IMR-90 (cell line): ENCODE data around the gene EMC9. TPM values are rescaled to one million over a fixed set of nuclear protein-coding genes. Genes with fewer than 3 reads are reported as not detected.

Experiments used
- ATAC-seq: fragments of 200-7000 bp; cut with Tn5 transposase; 2 replicates; pipeline ENCODE4 v1.9.1; 2020; ENCODE audit warnings: low read depth, mild to moderate bottlenecking, moderate library complexity
- BruUV-seq: library from RNA; stranded (reverse); fragments of 400-500 nt; replicated peaks from 2 replicates; lab custom pipeline; 2021; lab: Mats Ljungman, UMichigan
- CTCF ChIA-PET: fragments of 300-600 bp; formaldehyde crosslinking; extraction: SDS; loops from one replicate; lab custom pipeline; 2021; ENCODE audit warnings: antibody characterized with exemption; lab: Yijun Ruan, JAX
- POLR2A ChIA-PET: fragments of 300-600 bp; sonication (Branson Sonifier 250); formaldehyde crosslinking; loops from one replicate; lab custom pipeline; 2022; ENCODE audit warnings: antibody characterized with exemption; ENCODE audit not compliant: unreplicated experiment; lab: Charles Lee
- DNase-seq: peaks from one replicate; pipeline ENCODE4 v3.0.0; 2013
- H2AFZ ChIP-seq: replicated peaks from 2 replicates; pipeline ENCODE3; 2013; ENCODE audit warnings: low read length, mild to moderate bottlenecking; ENCODE audit not compliant: poor library complexity
- H2AK5ac ChIP-seq: 2 replicates; pipeline ENCODE4 v1.6.1; 2013; ENCODE audit warnings: low read depth, low read length, inconsistent platforms
- H2AK9ac ChIP-seq: replicated peaks from 2 replicates; pipeline ENCODE3; 2013; ENCODE audit warnings: mild to moderate bottlenecking, low read depth, low read length, moderate library complexity; ENCODE audit not compliant: poor library complexity
- H2BK120ac ChIP-seq: 2 replicates; pipeline ENCODE4 v1.6.1; 2013; ENCODE audit warnings: low read depth, low read length, inconsistent platforms
- H2BK15ac ChIP-seq: 3 replicates; pipeline ENCODE4 v1.6.1; 2013; ENCODE audit warnings: low read depth, low read length, inconsistent platforms
- H2BK20ac ChIP-seq: 2 replicates; pipeline ENCODE4 v1.6.1; 2013; ENCODE audit warnings: low read depth, mild to moderate bottlenecking, inconsistent platforms, low read length, moderate library complexity
- H2BK5ac ChIP-seq: 2 replicates; pipeline ENCODE4 v1.6.1; 2013; ENCODE audit warnings: mild to moderate bottlenecking, low read depth, low read length, inconsistent platforms; ENCODE audit not compliant: poor library complexity, severe bottlenecking
- H3K14ac ChIP-seq: replicated peaks from 2 replicates; pipeline ENCODE4 v1.6.1; 2013; ENCODE audit warnings: low read depth, low read length, inconsistent platforms
- H3K18ac ChIP-seq: 2 replicates; pipeline ENCODE4 v1.6.1; 2013; ENCODE audit warnings: low read depth, low read length, control low read depth
- H3K23ac ChIP-seq: 2 replicates; pipeline ENCODE4 v1.6.1; 2013; ENCODE audit warnings: low read depth, low read length, inconsistent platforms
- H3K27ac ChIP-seq: 2 replicates; pipeline ENCODE4 v1.5.1; 2013; ENCODE audit warnings: mild to moderate bottlenecking, control low read depth, low read length; ENCODE audit not compliant: insufficient read depth
- H3K27me3 ChIP-seq: 2 replicates; pipeline ENCODE4 v1.6.1; 2013; ENCODE audit warnings: low read length; ENCODE audit not compliant: control insufficient read depth, insufficient read depth
- H3K36me3 ChIP-seq: 2 replicates; pipeline ENCODE4 v1.6.1; 2013; ENCODE audit warnings: low read length, mixed read lengths; ENCODE audit not compliant: control insufficient read depth, insufficient read depth
- H3K4ac ChIP-seq: 2 replicates; pipeline ENCODE4 v1.6.1; 2013; ENCODE audit warnings: low read depth, low read length, inconsistent platforms
- H3K4me1 ChIP-seq: 2 replicates; pipeline ENCODE4 v1.6.1; 2013; ENCODE audit warnings: low read length, mixed read lengths; ENCODE audit not compliant: control insufficient read depth, insufficient read depth
- H3K4me2 ChIP-seq: 2 replicates; pipeline ENCODE4 v1.6.1; 2013; ENCODE audit warnings: low read depth, mild to moderate bottlenecking, control low read depth, low read length, moderate library complexity
- H3K4me3 ChIP-seq: 2 replicates; pipeline ENCODE4 v1.5.1; 2013; ENCODE audit warnings: low read depth, mild to moderate bottlenecking, control low read depth, low read length, moderate library complexity; ENCODE audit not compliant: insufficient read depth
- H3K56ac ChIP-seq: 2 replicates; pipeline ENCODE4 v1.6.1; 2013; ENCODE audit warnings: low read length, inconsistent platforms; ENCODE audit not compliant: insufficient read depth; ENCODE audit errors: extremely low read depth
- H3K79me1 ChIP-seq, 2 experiments: 2 replicates each; pipeline ENCODE4 v1.6.1; 2013; ENCODE audit warnings: low read length in 2 of 2, inconsistent platforms in 1 of 2, low read depth in 1 of 2
- H3K9ac ChIP-seq: 2 replicates; pipeline ENCODE4 v1.6.1; 2013; ENCODE audit warnings: low read depth, low read length, control low read depth
- H3K9me1 ChIP-seq: 2 replicates; pipeline ENCODE4 v1.6.1; 2013; ENCODE audit warnings: low read length, inconsistent platforms; ENCODE audit not compliant: insufficient read depth
- H3K9me3 ChIP-seq: 2 replicates; pipeline ENCODE4 v1.6.1; 2013; ENCODE audit warnings: low read length; ENCODE audit not compliant: control insufficient read depth, insufficient read depth
- H4K20me1 ChIP-seq: 2 replicates; pipeline ENCODE4 v1.6.1; 2013; ENCODE audit warnings: low read length, inconsistent platforms; ENCODE audit not compliant: insufficient read depth
- H4K5ac ChIP-seq: 2 replicates; pipeline ENCODE4 v1.6.1; 2013; ENCODE audit warnings: mild to moderate bottlenecking, low read depth, low read length, control low read depth
- H4K8ac ChIP-seq, 2 experiments: 2 replicates each; pipeline ENCODE4 v1.6.1; 2013; ENCODE audit warnings: low read depth in 2 of 2, low read length in 2 of 2, control low read depth in 1 of 2, inconsistent platforms in 1 of 2
- H4K91ac ChIP-seq: 2 replicates; pipeline ENCODE4 v1.6.1; 2013; ENCODE audit warnings: low read depth, low read length, inconsistent platforms; ENCODE audit not compliant: insufficient read depth
- MXI1 ChIP-seq: IDR thresholded peaks from 2 replicates; pipeline ENCODE4 v1.6.1; 2012; ENCODE audit warnings: low read depth, mild to moderate bottlenecking, low read length, moderate library complexity, borderline replicate concordance
- NFE2L2 ChIP-seq: fragments of 150-350 bp; IDR thresholded peaks from 2 replicates; pipeline ENCODE4 v1.6.1; 2016; ENCODE audit warnings: low read depth, mild to moderate bottlenecking, low read length
- RCOR1 ChIP-seq: IDR thresholded peaks from 2 replicates; pipeline ENCODE4 v1.6.1; 2012; ENCODE audit warnings: mild to moderate bottlenecking, low read length, improper control_type of control experiment; ENCODE audit not compliant: insufficient replicate concordance
- RFX5 ChIP-seq: IDR thresholded peaks from 2 replicates; pipeline ENCODE4 v1.8.0; 2012; ENCODE audit warnings: low read depth, mild to moderate bottlenecking, low read length, moderate library complexity
- WGBS, 2 experiments: methylation state at CpG; one replicate each; pipeline versions ENCODE4 v1.1.5 to v1.1.7; 2013; ENCODE audit warnings: missing lambda C conversion rate in 2 of 2; ENCODE audit not compliant: insufficient read length in 1 of 2; ENCODE audit errors: extremely low coverage in 2 of 2; 5-methylcytosine and 5-hydroxymethylcytosine counted together
- dilution Hi-C: fragments of 300-500 bp; cut with HindIII; formaldehyde crosslinking; loops from one replicate; pipeline ENCODE4 v1.14.3; 2018; ENCODE audit warnings: low sequenced_read_pairs; ENCODE audit not compliant: unreplicated experiment
- in situ Hi-C: fragments of 300-500 bp; cut with MboI; formaldehyde crosslinking; loops from 3 replicates; pipeline ENCODE4 v1.14.3; 2019; ENCODE audit warnings: low sequenced_read_pairs, inconsistent platforms, mixed read lengths
- intact Hi-C: fragments of 100-400 bp; cut with micrococcal nuclease; formaldehyde crosslinking; loops from 2 replicates; pipeline ENCODE4 v1.10.0; 2022
- polyA plus RNA-seq, 3 experiments: library from polyadenylated mRNA; depleted of rRNA; stranded (reverse); fragments of >200 nt; gene quantifications; 2 replicates each; pipeline ENCODE4 v1.2.3, GENCODE V29; 2012; ENCODE audit warnings: low replicate concordance in 1 of 3
- total RNA-seq: library from RNA; depleted of rRNA; stranded (reverse); fragments of >200 nt; gene quantifications from 2 replicates; pipeline ENCODE4 v1.2.3, GENCODE V29; 2012

Gene EMC9
- total and polyA plus RNA-seq, 2 of the 4 experiments (the other 2 are of a cell fraction) = 15.1 to 19.2 TPM

DNA sequence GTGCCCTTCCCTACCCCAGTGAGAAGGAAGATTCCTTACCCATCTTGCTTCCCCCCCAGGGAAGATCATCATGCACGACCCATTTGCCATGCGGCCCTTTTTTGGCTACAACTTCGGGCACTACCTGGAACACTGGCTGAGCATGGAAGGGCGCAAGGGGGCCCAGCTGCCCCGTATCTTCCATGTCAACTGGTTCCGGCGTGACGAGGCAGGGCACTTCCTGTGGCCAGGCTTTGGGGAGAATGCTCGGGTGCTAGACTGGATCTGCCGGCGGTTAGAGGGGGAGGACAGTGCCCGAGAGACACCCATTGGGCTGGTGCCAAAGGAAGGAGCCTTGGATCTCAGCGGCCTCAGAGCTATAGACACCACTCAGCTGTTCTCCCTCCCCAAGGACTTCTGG is 37.9 kb downstream of the EMC9 start:
- Histone ChIP-seq H3K23ac (no peak overlapping the region), H3K14ac (no peak overlapping the region), H3K4me2 (no peak overlapping the region), H2AK9ac (no peak overlapping the region), H3K79me1 (peaks cover 0 to 8% of the 10 kb centered on the region in 2 experiments; a peak in 1 of 4 replicates), H3K9me1 (peaks cover 8% of the 10 kb centered on the region; the same call in 1 of the 2 replicates), H4K5ac (no peak overlapping the region), H3K4ac (no peak overlapping the region), H2BK120ac (no peak overlapping the region), H4K8ac (no peak overlapping the region), H3K4me1 (no peaks in the 10 kb centered on the region), H3K9ac (no peak overlapping the region), H2AFZ (no peak overlapping the region), H2BK20ac (no peak overlapping the region), H3K36me3 (peaks cover 40% of the 10 kb centered on the region), H3K4me3 (no peak overlapping the region), H3K9me3 (no peaks in the 10 kb centered on the region; the same call in 1 of the 2 replicates), H3K18ac (no peak overlapping the region), H2BK15ac (no peak overlapping the region), H2BK5ac (no peak overlapping the region), H3K56ac (no peak overlapping the region), H4K20me1 (peaks cover 6% of the 10 kb centered on the region; the same call in 1 of the 2 replicates), H3K27ac (no peak overlapping the region), H3K27me3 (no peaks in the 10 kb centered on the region), H4K91ac (no peak overlapping the region), H2AK5ac (no peak overlapping the region)
- 92% methylated on average over 9 of the region's 13 CpGs; no CpG with 5 or more reads in 1 of the 2 experiments for WGBS, 2 experiments
- TF ChIP-seq RCOR1 (no peak), RFX5 (no peak), NFE2L2 (no peak), MXI1 (no peak)
- CTCF ChIA-PET = interaction anchor here (1.5 kb wide), 1 partner anchor 23 kb away, joined by 3 read pairs; no protein-coding TSS in a partner anchor
- dilution Hi-C loops (no loop called here), intact Hi-C loops (no loop called here), in situ Hi-C loops (no loop called here)
- ATAC-seq = no peak
- no TSS peak for BruUV-seq
- POLR2A ChIA-PET = no interaction called here
- no peak for DNase-seq
